Measurements from ENCODE around the gene SAP30BP. TPM values are rescaled to one million over a fixed set of nuclear protein-coding genes. Genes with fewer than 3 reads are reported as not detected.

The SAP30BP gene
- total RNA-seq, 1 donor from 2014 or later, result 75.8 TPM

- Mint-ChIP-seq H3K27ac (peak overlapping the region; percentile 37), H3K36me3 (no peaks in the 10 kb centered on the region), H3K4me1 (peaks cover 12% of the 10 kb centered on the region), H3K4me3 (peak overlapping the region; percentile 70), H3K27me3 (ENCODE audit: insufficient read depth, low read depth) (peaks cover 13% of the 10 kb centered on the region), H3K9me3 (no peaks in the 10 kb centered on the region)
- TF ChIP-seq EZH2 (IDR thresholded peaks at IDR 0.05) (no peak), EZH2phosphoT487 (IDR thresholded peaks at IDR 0.05) (no peak)
- H3K9me3 ChIP-seq (ENCODE audit: low read depth), result no peaks in the 10 kb centered on the region
- no peak overlapping the region for H3K4me2 ChIP-seq
- no peak overlapping the region for H3K9ac ChIP-seq
- peaks cover 9% of the 10 kb centered on the region for H3K4me1 ChIP-seq
- no peak overlapping the region for H3K27ac ChIP-seq
- H3K36me3 ChIP-seq, result no peaks in the 10 kb centered on the region
- no peak overlapping the region for H2AFZ ChIP-seq (replicated peaks)
- no peaks in the 10 kb centered on the region for H4K20me1 ChIP-seq (ENCODE audit: low read depth)
- no peak overlapping the region for H3K4me3 ChIP-seq
- no peak for DNase-seq (ENCODE audit: low spot score)
- peaks cover 29% of the 10 kb centered on the region for H3F3A ChIP-seq (ENCODE audit: low read depth)
- peaks cover 6% of the 10 kb centered on the region for H3K27me3 ChIP-seq
- H3K79me2 ChIP-seq (ENCODE audit: low read depth), result no peaks in the 10 kb centered on the region
Measured at GRCh38 chr17:75752405-75752709, 85.2 kb downstream of the SAP30BP start.

GRCh38 chr17:75752802-75753513 lies 85.8 kb downstream of the SAP30BP start:
- peak overlapping the region; percentile 15 for H3K4me3 Mint-ChIP-seq
- no peaks in the 10 kb centered on the region for H3K9me3 ChIP-seq (ENCODE audit: low read depth)
- H3K27me3 Mint-ChIP-seq (ENCODE audit: insufficient read depth, low read depth), result peaks cover 10% of the 10 kb centered on the region
- no peaks in the 10 kb centered on the region for H3K36me3 Mint-ChIP-seq
- H3K27ac ChIP-seq, result no peak overlapping the region
- no peaks in the 10 kb centered on the region for H3K36me3 ChIP-seq
- H3K4me3 ChIP-seq, result peak overlapping the region; percentile 46
- no peak overlapping the region for H3K9ac ChIP-seq
- H3K27me3 ChIP-seq, result peaks cover 6% of the 10 kb centered on the region
- peaks cover 26% of the 10 kb centered on the region for H3F3A ChIP-seq (ENCODE audit: low read depth)
- peaks cover 12% of the 10 kb centered on the region for H3K4me1 Mint-ChIP-seq
- H3K27ac Mint-ChIP-seq, result no peak overlapping the region
- no peaks in the 10 kb centered on the region for H3K9me3 Mint-ChIP-seq
- H3K4me2 ChIP-seq, result peak overlapping the region; percentile 80
- DNase-seq (ENCODE audit: low spot score), result no peak
- H3K79me2 ChIP-seq (ENCODE audit: low read depth), result no peaks in the 10 kb centered on the region
- H4K20me1 ChIP-seq (ENCODE audit: low read depth), result no peaks in the 10 kb centered on the region
- H2AFZ ChIP-seq (replicated peaks), result peak overlapping the region; percentile 98
- TF ChIP-seq EZH2 (IDR thresholded peaks at IDR 0.05), result no peak
- peak; percentile 10 for TF ChIP-seq CTCF (IDR thresholded peaks at IDR 0.05)
- peaks cover 9% of the 10 kb centered on the region for H3K4me1 ChIP-seq

- Histone ChIP-seq H3K4me2 (peak overlapping the region; percentile 80), H3K27ac (no peak overlapping the region)
Measured at GRCh38 chr17:75753514-75754377, 86.6 kb downstream of the SAP30BP start.

More at GRCh38 chr17:75753514-75754377, 86.6 kb downstream of the SAP30BP start:
- Mint-ChIP-seq H3K4me1 (peaks cover 14% of the 10 kb centered on the region), H3K27ac (no peak overlapping the region), H3K4me3 (no peak overlapping the region), H3K9me3 (no peaks in the 10 kb centered on the region), H3K27me3 (ENCODE audit: insufficient read depth, low read depth) (peaks cover 10% of the 10 kb centered on the region), H3K36me3 (no peaks in the 10 kb centered on the region)
- H4K20me1 ChIP-seq (ENCODE audit: low read depth), result no peaks in the 10 kb centered on the region
- no peak overlapping the region for H3K9ac ChIP-seq
- no peaks in the 10 kb centered on the region for H3K79me2 ChIP-seq (ENCODE audit: low read depth)
- peak; percentile 89 for DNase-seq (ENCODE audit: low spot score)
- H3K4me1 ChIP-seq, result peaks cover 9% of the 10 kb centered on the region
- peaks cover 6% of the 10 kb centered on the region for H3K27me3 ChIP-seq
- no peaks in the 10 kb centered on the region for H3K36me3 ChIP-seq
- peak overlapping the region; percentile 46 for H3K4me3 ChIP-seq
- no peaks in the 10 kb centered on the region for H3K9me3 ChIP-seq (ENCODE audit: low read depth)
- H3F3A ChIP-seq (ENCODE audit: low read depth), result peaks cover 26% of the 10 kb centered on the region
- H2AFZ ChIP-seq (replicated peaks), result peak overlapping the region; percentile 98
- TF ChIP-seq EZH2 (IDR thresholded peaks at IDR 0.05), result no peak
- TF ChIP-seq CTCF (IDR thresholded peaks at IDR 0.05), result peak; percentile 70
- no peak for TF ChIP-seq EZH2phosphoT487 (IDR thresholded peaks at IDR 0.05)

All from neural progenitor cell (in vitro differentiated cells).